HG03175 (cell line): ENCODE measurements around the gene PPP1R3A.

Experiments used
- ATAC-seq: cut with Tn5 transposase; IDR thresholded peaks from one replicate; pipeline ENCODE4 v1.9.1; 2021; ENCODE audit warnings: mild to moderate bottlenecking, moderate library complexity; ENCODE audit not compliant: unreplicated experiment

PPP1R3A gene

DNA sequence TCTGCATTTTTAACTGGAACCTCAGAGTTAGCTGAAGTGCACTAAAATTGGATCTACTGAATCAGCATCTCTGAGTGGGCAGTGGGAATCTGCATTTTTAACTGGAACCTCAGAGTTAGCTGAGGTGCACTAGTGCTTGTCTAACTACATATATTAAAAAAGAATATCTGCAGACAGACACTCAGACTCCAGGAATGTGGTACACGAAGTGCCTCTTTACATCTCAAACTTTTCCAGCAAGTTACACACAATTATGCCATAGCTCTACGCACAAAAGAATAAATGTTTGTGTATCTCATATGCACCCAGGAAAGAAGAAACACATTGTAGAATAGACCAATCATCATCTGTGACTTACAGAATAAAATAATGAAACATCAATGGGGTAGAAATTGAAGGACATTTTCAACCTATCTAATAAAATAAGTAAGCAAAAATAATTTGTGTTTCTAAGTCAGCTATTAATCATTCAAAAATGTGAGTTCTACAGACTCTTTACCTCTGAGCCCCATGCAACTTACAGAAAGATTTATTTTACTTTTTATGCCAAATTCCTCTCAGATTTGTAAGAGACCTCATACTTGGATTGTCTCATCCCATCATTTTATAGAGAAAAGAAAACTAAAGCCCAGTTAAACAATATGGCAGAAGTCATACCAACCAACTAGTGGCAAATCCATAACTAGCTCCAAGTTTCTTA is 28.3 kb downstream of the PPP1R3A start:
- no peak for ATAC-seq

GRCh38 chr7:113883096-113883495 is 35.7 kb downstream of the PPP1R3A start:
- no peak for ATAC-seq

GRCh38 chr7:113880559-113880958 is 38.2 kb downstream of the PPP1R3A start:
- no peak for ATAC-seq

DNA sequence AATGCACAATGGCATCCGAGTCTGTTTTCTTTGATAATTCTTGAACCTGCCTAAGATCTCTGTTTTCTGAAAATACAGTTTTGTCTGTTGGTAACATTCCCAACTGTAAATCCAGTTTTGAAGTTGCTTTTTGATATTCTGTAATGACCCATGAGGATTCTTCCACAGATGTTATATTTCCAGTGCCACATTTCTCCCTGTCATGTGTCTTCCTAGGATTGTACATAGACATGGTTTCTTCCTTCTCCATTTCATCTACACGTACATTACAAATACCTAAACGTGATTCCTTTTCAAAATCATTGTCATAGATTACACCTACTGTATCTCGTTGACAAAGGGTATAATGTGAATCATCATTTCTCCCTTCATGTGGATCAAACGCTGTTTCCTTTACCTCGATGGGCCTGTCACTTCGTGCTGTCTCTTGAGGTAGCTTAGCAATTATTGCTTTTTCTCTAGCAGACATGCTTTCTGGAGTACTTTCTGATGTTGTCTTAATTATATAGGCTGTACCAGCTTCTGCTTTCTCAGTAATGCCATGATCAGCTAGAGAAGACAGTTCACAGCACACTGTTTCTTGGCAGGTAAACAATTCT is 40.3 kb downstream of the PPP1R3A start:
- ATAC-seq = no peak

DNA sequence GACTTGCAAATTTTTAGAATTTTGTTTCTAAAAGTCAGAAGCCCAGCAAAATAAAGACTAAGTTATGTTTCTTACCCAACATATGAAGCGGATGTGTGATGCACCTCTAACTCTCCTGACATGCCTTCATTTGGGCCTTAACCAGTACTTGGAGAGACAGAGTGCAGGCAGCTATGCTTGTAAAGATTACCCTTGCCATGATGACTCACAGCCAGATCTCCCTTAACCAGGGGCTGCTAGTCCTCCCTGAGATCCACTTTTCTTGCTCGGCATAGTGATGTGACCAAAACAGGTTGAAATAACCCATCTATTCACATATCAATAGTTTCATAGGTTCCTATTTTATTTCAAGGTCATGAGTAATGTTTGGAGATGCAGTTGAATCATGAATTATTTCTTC is 43.6 kb downstream of the PPP1R3A start:
- ATAC-seq = no peak

- no peak for ATAC-seq
Observed at GRCh38 chr7:113873554-113874151, 45.2 kb downstream of the PPP1R3A start.

- ATAC-seq = no peak
Observed at GRCh38 chr7:113872981-113873380, 45.8 kb downstream of the PPP1R3A start.

GRCh38 chr7:113867325-113867724 is 51.5 kb downstream of the PPP1R3A start:
- no peak for ATAC-seq

- ATAC-seq = no peak
Observed at GRCh38 chr7:113856010-113856409, 62.8 kb downstream of the PPP1R3A start.

GRCh38 chr7:113840954-113841353 is 77.9 kb downstream of the PPP1R3A start:
- no peak for ATAC-seq

DNA sequence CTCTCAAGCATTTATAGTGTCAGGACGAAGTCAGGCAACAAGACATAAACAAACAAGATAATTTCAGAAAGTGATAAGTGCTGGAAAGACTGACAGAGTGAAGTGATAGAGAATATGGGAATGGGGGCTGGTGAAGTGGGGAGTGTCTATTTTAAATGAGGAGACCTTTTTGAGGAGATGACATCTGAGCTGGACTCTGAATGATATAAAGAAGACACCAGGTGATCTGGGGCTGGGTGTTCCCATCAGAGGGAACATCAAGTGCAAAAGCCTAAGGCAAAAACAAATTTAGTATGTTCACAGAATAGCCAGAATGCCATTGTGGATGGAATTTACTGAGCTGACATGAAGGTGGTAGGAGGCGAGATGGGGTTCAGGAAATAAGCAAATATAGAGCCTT is 83.4 kb downstream of the PPP1R3A start:
- no peak for ATAC-seq

GRCh38 chr7:113832196-113832745 is 86.5 kb downstream of the PPP1R3A start:
- no peak for ATAC-seq

DNA sequence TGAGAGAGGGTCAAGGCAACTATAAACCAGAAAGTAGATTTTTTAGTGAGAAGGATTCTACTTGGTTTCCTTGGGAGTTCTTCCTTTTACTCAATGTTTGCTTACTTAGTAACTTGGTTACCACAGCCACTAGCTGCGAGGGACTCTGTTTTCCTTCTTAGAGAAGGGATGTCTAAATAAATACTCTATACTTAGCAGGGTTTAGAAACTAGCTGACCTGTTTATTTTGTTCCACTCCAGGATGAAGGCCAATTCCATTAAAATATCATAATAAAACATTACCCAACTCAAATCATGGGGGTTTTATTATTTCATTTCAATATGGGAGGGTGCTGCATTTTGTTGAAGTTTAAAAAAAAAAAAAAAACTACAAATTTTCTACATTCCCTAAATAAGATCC is 87.3 kb downstream of the PPP1R3A start:
- ATAC-seq = no peak

GRCh38 chr7:113828581-113828980 is 90.2 kb downstream of the PPP1R3A start:
- ATAC-seq = no peak
